Activated CD8-positive, alpha-beta memory T cell treated with anti-CD3 and anti-CD28 coated beads, Interleukin-2, amount 50 U/mL, for 1 hour (primary cell): ENCODE measurements around the gene CIBAR2.

Experiments
- DNase-seq: peaks from one replicate; pipeline ENCODE4 v3.0.0-alpha.2; 2020; ENCODE audit errors: extremely low read depth

CIBAR2 gene

DNA sequence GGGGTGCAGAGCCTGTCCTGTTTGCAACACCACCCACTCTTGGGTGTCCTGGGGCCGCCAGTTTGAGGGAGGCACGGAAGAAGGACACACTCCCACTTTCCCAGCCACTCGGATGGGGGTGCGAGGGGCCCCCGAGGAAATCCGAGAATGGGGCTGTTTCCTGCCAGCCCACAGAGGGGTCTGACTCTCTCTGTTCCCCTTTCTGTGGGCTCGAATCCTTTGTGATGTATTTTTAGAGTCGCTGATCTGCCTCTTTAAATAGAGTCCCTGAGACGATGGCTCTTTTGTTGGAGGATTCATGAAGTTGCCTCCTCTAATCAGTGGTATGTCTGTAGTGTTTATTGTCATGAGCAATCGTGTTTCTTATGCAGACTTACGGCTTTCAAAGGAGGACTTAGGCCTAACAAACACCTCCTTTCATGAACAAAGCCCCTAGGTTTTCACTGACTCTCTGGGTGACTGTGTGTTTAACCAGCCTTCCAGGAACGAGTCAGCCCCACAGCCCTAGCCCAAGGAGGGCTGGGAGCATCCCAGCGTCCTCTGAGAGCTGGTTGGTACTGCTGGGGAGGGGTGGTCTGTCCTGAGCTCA, 29.1 kb downstream of the CIBAR2 start:
- no peak for DNase-seq

DNA sequence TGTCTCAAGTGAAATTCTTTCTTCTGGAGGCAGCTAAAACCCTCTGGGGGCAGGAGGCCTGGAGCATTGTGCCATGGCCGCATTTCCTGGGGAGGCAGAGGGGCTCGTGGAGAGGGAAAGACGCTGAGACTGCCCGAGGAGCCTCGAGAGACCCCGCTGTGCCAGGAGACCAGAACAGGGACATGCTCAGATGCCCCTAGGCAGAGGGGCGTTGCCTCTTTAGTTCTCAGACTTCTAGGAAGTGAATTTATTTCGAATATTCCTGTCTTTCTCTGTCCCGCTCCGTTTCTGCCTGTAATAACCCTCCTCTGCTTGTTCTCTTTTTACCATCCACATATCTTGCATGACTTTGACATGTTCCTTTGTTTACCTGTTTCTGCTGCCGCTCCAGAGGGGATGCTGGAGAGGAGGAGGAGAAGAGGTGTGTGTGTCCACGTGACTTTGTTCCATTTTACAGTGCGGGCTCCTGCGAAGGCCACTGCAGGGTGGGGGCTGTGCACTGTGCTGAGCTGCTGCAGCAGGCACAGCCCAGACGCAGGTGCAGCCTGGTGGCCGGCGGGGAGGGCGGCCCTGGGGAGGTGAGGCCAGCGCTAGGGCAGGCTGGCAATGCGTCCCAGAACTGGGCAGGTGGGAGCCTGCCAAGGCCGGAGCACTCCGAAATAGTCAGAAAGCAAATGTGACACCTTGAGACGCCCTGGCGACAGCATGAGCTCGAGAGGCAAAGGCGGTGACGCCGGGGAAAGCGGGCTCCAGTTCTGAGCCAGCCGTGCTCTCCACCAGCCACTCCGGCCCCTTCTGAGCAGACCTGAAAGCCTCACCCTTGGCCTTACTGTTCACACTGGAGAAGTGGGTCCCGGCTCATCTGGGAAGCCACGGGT, 29.9 kb downstream of the CIBAR2 start:
- no peak for DNase-seq

DNA sequence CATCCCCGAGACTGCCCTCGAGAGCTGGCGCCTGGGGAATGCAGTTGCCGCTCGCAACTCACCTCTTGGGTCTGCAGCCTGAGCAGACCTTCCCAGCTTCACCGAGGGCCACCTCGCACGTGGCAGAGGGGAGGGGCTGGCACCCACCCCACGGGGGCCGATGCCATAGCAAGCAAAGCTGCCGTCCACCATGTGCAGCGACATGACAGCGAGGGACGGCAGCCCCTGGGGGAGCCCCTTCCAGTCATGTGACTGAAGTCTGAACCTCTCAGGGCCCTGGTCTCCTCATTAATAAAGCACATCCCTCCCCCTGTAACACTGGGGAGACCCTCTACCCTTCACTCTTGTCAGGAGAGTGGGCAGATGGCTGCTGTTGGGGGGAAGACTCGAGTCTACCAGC, 30.5 kb downstream of the CIBAR2 start:
- no peak for DNase-seq

DNA sequence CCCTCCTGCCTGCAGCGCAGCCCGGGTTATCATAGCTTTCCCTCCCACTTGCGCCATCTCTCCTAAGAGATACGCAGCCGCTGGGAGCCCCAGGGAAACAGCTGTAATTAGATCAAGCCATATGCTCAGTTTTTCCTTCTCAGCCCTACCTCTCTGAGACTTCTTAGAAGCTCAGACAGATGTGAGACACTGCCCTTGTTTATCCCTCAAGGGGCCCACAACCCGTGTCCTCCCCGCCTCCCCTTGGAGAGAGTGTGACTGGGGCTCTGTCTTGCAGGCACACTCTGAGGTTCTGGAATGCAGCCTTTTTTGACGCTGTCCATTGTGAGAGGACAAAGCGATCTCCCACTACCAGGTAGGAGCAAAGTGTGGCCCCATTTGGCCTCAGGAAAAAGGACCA, 31.2 kb downstream of the CIBAR2 start:
- no peak for DNase-seq

DNA sequence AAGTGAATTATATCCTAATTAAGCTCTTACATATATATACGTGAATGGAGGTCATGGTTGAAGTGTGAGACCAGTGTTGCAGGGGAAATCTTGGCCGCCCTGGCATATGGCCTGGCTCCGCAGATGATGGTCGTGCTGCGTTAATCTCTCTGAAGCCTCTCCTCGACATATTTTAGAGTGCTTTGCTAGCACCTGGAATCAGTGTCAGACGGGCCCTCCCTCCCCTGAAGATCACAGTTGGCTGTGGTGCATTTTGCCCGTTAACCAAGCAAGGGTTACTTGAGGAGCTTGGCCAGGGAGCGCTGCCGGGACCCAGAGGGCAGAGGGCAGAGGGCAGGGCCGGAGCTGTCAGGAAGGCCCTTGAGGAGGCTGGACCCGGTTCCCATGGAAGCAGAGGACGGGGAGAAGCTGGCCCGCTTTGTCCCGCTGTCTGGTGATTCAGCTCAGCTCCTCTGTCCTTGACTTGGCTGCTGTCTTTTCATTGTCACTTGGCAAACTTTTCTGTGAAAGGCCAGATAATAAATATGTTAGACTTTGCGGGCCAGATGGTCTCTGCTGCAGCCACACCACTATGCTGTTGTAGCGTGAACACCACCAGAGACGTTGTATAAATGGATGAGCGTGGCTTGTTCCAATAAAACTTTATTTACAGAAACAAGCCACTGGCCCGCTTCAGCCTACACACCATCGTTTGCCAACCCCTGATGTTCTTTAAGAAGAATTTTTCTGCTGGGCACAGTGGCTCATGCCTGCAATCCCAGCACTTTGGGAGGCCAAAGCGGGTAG, 32.3 kb downstream of the CIBAR2 start:
- DNase-seq: no peak

DNA sequence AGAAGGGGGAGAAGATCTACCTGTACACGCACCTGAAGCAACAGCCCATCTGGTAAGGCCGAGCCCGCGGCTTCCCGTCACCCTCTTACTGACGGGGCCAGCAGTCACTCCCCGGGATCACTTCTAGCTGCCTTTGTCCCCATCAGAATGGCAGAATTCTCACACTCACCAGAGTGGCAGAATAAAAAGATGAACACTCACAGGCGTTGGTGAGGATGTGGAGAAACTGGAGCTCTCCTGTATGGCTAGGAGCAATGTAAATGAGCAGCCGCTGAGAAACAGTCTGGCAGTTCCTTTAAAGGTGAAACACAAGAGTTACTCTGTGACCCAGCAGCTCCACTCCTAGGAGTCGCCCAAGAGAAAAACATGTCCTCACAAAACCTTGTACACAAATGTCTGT, 33.3 kb downstream of the CIBAR2 start:
- DNase-seq: no peak

DNA sequence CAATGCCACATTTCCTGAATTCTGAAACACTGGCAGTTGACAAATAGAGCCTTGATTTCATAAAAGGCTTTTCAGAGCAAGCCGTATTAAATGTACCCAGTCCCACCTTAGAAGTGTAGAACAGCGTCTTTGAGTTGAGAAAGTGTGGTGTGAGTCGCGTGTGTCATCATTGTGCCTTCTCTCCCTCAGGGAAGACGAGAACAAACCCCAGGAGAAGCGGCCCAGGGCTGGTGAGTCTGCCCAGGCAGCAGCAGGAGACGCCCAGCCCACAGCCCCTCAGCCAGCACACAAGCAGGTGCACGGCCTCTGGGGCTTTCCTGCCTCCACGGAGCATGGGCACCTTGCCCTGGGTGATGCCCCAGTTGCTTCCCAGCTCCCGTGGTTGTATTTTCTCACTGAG, 34.0 kb downstream of the CIBAR2 start:
- DNase-seq: no peak

DNA sequence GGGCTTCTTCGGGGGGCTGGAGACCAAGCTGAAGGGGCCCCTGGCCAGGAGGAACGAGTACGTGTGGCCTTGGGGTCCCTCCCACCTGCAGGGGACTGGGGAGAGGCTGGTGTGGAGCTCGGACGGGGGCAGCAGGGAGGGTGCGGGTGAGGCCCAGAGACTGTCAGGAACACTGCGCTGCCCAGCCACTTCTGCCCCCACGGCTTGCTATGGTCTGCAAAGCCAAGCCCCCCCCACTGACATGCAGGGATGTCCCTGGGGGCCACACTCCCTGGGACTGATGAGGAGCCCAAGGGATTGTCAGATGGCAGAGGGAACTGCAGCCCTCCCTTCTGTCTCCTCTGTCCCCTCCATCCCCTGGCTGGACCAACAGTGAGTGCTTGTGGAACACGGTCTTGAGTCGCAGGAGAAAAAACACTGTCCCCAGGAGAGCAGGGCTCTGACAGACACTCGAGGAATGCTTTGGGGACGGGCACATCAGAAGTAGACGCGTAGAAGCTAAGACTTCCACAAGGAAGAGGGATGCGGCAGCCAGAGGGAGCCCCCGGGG, 34.6 kb downstream of the CIBAR2 start:
- no peak for DNase-seq

DNA sequence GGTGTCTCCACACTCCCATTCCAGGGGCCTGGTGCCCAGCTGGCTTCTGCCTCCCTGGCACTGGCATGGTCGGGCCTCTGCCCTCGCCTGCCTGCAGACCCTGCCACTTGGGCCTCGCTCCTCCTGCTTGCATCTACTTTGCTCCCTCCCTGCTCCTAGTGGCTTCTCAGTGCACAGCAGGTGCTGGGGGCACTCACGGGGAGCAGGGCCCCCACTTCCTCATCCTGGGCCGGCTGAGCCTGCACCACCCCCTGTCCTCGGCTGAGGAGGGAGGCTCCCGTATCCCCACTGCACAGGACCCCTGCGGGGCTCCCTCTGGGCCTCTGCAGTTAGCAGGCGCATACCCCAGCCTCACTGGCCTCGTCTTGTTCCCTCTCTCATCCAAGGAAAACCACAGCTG, 35.2 kb downstream of the CIBAR2 start:
- no peak for DNase-seq

DNA sequence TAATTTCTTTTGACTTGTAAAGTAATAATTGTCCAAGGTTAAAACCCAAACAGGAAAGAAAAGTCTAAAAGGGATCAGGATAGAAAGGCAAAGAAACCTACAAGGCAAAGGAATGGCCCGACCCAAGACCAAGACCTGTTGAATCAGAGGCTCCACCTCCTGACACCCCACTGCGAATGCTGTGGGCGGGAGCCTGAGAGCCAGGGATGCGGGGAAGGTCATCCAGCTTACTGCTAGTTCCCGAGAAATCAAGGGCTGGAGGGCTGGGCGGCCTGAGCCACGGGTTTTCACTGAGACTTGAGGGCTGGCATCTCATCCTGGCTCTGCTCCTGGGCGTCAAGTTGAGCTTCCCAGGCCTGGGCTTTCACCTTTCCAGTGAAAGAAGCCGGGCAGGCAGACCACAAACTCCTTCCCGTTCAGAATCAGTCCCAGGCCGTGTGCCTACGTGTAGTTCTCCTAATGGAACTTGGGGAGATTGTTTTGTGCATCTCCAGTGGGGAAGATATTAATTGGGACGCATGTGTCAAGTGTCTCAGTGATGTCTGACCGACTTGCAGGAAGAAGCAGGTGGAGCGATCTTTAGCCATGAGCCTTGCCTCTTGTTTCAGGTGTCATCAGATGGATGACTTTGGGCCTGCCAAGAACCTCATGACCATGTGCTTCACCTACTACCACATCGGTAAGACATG, 36.9 kb downstream of the CIBAR2 start:
- DNase-seq: no peak

DNA sequence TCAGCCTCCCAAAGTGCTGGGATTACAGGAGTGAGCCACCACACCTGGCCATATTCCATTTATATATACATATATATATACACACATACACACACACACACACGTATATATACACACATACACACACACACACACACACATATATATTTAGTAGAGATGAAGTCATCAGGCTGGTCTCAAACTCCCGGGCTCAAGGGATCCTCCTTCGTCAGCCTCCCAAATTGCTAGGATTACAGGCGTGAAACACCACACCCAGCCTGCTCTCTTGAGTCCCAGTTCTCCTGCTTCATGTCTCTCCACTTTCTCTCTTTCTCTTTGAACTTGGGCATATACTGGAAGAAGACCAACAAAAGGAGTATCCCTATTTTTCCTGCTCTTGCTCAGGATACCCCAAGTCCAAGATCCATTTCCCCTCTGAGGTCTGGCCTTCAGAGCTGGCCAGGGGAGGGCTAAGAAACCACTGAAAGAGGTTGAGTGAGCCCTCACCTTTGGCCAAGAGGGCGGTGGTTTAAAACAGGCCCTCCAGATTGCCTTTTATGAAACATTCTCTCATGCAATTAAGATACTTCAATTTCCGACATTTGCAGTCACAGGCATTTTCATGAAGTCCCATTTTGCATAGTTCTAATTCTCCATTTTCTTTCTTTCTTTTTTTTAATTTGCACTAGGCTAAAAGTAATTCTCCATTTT, 37.9 kb downstream of the CIBAR2 start:
- DNase-seq: no peak

DNA sequence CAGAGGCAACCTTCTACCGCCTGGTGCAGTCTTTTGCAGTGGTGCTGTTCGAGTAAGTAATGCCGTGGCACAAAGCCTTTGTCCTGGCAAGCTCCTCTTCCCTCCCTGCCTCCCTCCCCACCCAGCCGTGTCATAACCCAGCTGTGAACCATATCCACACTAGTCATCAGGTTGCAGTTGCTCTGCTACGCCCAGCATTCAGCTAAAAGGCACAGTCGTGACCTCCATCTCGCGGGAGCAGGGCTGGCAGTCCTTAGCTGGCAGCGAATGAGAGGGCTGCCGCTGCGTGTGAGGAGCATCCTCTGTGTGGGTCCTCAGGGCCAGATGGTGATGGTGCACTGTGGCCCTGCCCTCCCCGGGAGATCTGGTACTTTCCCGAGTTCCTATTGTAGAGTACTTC, 39.3 kb downstream of the CIBAR2 start:
- DNase-seq: no peak

DNA sequence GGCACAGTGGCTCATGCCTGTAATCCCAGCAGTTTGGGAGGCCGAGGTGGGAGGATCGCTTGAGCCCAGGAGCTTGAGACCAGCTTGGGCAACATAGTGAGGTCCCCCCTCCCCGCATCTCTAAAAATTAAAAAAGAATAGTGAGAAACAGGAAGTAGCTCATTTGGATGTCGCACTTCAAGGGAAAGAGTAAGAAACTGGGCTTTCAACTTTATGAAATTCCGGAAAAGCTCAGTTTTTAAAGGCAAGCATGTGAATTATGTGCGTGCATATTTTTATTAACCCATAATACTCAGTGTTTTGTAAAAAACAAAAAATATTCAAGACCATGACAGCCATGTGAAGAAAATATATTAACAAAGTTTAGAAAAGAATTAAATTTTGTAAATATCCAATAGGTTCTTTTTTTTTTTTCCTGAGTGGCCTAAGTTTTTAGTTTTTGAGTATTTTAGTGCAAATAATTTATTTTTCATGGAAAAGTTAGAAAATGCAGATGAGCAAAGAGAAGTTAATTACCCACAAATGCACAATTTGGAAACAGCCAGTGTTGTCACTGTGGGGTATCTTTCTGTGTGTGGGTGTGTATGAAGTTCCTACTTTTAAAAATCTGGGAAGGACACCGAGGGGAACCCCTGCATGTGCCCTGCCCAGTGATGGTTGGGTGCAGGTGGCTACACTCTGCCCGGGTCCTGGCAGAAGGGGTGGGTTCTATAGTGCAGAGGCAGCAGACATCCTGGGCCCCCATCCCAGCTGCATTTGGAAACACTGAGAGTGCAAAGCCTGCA, 40.0 kb downstream of the CIBAR2 start:
- DNase-seq: no peak

DNA sequence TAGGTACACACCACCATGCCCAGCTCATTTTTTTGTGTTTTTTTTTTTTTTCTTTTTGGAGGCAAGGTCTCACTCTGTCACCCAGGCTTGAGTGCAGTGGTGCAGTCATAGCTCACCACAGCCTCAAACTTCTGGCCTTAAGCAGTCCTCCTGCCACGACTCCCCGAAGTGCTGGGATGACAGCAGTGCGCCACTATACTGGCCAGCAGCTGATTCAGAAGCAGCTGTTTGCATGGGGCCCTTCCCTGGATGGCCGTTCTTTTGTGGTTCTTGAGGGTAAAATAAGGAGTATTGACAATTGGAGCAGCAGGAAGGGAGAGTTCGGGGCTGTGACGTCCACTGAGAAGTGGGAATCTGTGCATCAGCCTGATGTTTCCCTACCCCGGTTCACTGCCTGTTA, 43.1 kb downstream of the CIBAR2 start:
- no peak for DNase-seq

DNA sequence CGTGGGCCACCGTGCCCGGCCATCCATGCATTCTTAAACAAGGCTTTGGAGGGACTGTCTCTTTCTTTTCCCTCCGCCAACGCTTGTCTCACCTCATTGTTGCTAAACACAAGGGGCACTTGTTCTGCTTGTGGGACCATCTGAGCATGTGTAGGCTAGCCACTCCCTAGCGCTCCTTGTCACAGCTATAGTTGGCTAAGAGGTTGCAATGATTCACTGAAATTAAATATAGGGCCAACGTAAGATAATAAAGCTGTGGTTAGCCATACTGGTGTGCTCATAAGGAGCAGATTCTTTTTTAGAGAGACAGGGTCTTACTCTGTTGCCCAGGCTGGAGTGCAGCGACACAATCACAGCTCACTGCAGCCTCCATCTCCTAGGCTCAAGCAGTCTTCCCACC, 43.5 kb downstream of the CIBAR2 start:
- DNase-seq: no peak

DNA sequence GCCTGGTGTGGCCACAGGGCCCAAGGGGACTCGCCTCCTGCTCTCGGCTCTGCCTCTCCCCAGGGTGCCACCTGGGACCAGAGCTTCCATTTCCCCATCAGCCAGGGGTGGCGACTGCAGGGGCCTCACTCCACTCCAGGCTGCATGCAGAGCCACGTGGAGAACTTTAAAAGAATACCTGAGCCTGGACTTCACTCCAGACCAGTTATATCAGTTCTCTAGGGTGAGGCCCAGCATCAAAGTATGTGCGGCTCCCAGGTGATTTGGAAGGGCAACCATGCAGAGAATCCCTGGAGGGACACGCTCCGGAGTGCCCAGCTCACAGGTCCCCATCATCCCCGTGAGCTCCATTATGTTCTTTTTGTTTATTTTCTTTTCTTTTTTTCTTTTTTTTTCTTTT, 44.8 kb downstream of the CIBAR2 start:
- DNase-seq: no peak

DNA sequence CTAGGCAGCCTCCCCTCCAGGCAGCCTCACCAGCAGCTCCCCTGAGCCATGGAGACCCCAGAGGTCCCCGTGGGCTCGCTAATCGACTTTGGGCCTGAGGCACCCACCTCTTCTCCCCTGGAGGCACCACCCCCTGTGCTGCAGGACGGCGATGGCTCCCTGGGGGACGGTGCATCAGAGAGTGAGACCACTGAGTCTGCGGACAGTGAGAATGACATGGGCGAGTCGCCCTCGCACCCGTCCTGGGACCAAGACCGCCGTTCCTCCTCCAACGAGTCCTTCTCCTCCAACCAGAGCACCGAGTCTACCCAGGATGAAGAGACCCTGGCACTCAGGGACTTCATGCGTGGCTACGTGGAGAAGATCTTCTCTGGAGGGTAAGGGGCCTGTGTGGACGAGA, 45.2 kb downstream of the CIBAR2 start:
- DNase-seq: no peak

DNA sequence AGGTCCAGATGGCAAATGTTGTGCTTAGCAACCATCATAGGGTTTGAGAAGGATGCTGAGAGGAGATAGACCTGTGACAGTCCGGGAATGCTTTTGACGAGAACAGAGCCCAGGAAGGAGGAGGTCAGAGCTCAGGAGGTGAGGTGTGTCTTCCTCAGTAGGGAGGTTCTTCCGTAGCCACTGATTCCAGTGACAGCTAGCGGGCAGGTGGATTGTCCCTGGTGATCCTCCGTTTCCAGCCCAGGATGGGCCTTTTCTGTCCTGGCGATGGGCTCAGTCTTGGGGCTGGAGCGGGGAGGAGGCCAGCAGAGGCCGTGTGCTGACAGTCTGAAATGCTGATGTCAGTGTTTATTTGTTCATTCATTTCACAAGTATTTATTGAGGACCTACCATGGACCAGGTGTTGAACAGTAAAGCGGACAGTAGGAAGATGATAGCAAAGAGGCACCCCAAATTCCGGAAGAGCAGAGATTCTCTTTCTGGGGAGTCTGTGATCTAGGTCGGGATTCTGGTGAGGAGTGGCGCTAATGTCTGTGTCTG, 45.9 kb downstream of the CIBAR2 start:
- no peak for DNase-seq

DNA sequence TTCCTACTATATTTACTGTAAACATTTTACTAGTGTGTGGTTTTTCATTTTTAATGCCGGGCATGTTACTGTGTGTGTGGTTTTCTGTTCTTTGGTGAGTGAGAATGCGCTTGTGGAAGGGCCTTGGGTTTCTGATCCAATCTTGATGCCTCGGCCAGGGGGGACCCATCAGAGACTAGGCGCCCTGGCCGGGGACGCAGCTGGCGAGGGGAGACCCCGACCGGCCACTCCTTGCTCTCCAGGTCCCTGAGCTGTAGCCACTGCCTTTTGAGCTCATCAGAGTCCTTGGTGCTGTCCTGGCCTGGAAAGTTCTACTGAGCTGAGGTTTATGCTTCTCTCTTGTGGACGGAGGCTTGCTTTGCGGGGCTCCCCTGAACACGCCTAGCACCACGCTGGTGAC, 47.2 kb downstream of the CIBAR2 start:
- DNase-seq: no peak

DNA sequence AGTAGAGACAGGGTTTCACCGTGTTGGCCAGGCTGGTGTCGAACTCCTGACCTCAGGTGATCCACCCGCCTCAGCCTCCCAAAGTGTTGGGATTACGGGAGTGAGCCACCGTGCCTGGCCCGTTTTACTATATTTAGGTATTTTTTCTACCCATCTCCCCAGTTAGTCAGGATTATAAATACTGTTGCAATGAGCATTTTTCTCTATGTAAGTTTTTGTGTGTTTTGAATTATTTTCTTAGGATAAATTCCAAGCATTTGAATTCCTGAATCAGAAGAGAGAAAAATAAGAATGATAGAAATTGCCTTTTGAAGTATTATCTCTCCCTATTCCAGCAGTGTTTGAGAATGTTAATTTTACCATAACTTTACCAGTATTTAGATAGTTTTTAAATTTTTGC, 48.1 kb downstream of the CIBAR2 start:
- DNase-seq: no peak
